Kidney capillary endothelial cell (primary cell): ENCODE measurements around the gene CLDN7.

Source experiments
- DNase-seq: peaks from one replicate; pipeline ENCODE4 v3.0.0-alpha.2; 2018; ENCODE audit warnings: low spot score

CLDN7 gene

DNA sequence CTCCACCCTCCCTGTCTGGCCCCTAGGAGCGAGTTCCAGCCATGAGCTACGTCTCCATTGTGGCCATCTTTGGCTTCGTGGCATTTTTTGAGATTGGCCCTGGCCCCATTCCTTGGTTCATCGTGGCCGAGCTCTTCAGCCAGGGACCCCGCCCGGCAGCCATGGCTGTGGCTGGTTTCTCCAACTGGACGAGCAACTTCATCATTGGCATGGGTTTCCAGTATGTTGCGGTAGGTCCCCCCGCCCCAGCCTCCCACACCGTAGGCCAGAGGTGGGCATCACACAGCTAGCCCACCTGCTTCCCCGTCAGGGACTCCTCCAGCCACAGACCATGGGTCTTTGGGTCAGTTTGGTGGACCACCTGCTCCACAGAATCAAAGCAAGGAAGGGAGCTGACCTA, 23.4 kb upstream of the CLDN7 start:
- DNase-seq: no peak

DNA sequence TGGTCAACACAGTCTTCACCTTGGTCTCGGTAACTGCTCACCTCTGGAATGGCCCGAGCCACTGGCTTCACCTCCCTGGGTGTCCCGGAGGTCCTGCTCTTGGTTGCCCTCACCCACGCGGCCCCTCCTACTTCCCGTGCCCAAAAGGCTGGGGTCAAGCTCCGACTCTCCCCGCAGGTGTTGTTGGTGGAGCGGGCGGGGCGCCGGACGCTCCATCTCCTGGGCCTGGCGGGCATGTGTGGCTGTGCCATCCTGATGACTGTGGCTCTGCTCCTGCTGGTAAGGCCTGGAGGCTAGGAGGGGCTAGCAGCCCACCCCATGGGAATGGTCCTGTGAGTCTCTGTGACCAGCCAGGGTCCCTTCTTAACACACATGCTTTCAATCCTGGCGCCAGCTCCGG, 22.6 kb upstream of the CLDN7 start:
- no peak for DNase-seq

DNA sequence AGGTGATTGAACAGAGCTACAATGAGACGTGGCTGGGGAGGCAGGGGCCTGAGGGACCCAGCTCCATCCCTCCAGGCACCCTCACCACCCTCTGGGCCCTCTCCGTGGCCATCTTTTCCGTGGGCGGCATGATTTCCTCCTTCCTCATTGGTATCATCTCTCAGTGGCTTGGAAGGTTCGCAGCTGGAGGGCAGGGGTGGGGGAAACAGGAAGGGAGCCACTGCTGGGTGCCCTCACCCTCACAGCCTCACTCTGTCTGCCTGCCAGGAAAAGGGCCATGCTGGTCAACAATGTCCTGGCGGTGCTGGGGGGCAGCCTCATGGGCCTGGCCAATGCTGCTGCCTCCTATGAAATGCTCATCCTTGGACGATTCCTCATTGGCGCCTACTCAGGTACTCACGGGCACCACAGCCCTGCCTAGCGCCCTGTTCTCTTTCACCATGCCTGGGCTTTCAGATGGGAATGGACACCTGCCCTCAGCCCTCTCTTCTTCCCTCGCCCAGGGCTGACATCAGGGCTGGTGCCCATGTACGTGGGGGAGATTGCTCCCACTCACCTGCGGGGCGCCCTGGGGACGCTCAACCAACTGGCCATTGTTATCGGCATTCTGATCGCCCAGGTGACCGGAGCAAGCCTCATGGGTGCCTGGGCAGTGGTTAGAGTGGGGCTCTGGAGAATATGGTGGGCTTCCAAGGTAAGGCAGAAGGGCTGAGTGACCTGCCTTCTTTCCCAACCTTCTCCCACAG, 21.4 kb upstream of the CLDN7 start:
- no peak for DNase-seq

DNA sequence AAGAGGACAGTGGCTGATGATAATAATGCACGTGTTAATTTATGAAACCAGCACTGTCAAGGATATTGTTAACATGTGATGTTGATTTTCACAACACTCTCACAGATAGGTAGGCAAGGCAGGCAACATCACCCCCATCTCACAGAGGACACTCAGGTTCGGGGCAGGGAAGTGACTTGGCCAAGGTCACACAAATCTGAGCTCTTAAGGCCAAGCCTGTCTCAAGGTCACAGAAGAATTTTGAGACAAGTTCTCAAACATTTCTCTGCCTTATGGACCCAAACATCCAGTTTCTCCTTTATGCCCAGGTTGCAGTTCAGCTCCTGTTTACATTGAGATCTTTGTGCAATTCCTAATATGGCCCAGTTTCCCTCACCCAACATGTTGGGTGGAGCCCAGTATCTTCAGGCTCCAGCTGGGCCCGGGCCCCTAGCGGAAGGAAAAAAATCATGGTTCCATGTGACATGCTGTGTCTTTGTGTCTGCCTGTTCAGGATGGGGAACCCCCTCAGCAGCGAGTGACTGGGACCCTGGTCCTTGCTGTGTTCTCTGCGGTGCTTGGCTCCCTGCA, 20.6 kb upstream of the CLDN7 start:
- no peak for DNase-seq

DNA sequence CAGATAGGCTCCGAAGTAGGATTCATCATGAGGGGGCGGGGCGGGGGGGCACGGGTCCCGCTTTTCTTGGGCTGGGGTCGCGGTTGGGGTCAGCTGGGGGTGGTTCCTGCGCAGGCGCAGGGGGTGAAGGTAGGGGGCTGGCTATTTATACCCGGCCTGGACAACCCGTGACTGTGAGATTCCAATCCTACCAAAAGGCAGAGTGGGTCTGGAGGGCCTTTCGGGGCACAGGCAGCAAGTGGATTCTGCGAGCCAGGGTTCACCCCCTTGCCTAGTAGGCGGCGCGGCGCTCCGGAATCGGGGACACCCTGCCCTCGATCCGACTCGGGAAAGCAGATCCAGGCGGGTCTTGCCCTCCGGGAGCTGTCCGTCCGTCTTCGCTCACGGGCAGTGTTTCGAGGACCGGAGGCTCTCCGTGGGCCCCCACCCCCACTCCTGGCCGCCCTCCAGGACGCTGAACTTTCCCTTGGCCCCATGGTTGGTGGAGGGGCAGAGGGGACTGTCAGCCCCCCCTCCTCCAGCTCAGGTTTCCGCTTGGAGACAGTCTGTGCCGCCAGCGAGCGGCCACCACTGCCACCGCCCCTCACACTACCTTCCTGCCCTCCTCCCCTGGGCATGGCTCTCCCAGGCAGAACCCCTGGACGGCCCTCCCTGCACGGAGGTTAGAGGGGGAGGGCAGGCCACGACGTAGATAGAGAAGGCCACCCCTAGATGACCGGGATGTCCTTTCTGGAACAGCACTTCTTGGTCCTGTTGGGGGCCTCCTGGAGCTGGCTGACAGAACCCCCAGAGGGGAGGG, 19.9 kb upstream of the CLDN7 start:
- DNase-seq: no peak

DNA sequence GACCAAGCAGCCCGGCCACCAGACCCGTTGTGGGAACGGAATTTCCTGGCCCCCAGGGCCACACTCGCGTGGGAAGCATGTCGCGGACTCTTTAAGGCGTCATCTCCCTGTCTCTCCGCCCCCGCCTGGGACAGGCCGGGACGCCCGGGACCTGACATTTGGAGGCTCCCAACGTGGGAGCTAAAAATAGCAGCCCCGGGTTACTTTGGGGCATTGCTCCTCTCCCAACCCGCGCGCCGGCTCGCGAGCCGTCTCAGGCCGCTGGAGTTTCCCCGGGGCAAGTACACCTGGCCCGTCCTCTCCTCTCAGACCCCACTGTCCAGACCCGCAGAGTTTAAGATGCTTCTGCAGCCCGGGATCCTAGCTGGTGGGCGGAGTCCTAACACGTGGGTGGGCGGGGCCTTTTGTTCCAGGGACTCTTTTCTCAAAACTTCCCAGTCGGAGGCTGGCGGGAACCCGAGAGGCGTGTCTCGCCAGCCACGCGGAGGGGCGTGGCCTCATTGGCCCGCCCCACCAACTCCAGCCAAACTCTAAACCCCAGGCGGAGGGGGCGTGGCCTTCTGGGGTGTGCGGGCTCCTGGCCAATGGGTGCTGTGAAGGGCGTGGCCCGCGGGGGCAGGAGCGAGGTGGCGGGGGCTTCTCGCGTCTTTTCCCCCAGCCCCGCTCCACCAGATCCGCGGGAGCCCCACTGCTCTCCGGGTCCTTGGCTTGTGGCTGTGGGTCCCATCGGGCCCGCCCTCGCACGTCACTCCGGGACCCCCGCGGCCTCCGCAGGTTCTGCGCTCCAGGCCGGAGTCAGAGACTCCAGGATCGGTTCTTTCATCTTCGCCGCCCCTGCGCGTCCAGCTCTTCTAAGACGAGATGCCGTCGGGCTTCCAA, 19.0 kb upstream of the CLDN7 start, which contains the start of gene SLC2A4:
TSS of gene SLC2A4 (plus strand) at position 645 of the 879 bp plus-strand sequence. CDS start at position 862, 217 bp downstream.
- DNase-seq: peak; percentile 83

DNA sequence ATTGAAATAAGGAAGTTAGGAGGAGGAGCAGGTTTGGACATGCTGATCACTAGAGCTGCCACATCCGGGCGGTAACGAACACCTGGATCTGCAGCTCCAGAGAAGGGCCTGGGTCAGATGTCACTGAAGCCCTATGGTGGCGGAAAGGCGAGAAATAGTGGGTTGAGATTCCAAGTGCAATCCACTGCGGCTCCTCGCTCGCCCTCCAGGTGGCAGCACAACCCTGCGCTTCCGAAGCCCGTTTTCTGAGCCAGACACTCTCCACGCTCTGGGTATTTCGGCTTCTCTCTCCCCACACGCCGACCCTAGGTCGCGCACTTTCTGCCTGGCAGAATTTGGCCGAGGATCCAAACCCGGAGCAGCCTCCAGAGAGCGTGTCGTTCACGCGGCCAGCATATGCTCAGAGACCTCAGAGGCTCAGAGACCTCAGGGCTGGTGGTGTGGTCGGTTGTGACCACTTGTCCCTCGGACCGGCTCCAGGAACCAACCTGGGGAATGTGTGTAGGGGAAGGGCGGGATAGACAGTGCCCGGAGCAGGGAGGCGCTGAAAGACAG, 18.3 kb upstream of the CLDN7 start:
- peak; percentile 78 for DNase-seq

DNA sequence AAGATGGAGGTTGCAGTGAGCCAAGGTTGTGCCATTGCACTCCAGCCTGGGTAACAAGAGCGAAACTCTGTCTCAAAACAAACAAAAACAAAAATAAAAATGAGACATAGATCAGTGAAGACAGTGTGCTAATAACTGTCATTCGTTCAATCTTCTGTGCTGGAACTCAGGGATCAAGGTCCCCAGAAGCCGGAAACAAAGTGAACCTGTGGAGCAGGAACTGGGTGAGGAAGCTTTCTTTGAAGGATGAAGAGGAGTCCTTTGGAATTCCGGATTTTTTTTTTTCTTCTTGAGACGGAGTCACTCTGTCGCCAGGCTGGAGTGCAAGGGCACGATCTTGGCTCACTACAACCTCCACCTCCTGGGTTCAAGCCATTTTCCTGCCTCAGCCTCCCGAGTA, 17.2 kb upstream of the CLDN7 start:
- no peak for DNase-seq

DNA sequence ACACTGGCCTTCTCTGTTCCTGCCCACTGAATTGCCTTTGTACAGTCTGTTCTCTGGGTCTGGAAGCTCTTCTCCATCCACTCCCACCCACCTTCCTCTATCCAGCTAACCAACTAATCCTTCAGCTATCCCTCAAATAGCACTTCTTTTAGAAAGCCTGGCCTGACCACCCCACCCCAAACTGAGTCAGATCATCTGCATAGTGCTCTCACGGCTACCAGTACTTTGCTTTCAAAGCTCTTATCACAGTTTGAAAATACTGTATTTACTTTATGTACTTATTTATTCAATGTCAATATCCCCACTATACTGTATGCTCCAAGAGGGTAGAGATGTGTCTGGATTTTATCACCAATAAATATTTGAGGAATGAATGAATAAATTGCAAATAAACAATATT, 4.5 kb upstream of the CLDN7 start:
- DNase-seq: no peak

DNA sequence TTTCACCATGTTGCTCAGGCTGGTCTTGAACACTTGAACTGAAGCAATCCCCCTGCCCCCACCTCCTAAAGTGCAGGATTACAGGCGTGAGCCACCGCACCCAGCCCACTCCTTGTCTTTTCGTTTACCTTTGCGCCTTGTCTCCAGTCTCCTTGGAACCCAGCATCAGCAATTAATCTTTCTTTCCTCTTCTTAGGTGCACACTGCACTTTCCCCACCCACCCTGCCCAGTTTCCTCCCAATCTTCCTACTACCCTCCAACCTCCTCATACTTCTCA, 1.5 kb upstream of the CLDN7 start:
- no peak for DNase-seq

DNA sequence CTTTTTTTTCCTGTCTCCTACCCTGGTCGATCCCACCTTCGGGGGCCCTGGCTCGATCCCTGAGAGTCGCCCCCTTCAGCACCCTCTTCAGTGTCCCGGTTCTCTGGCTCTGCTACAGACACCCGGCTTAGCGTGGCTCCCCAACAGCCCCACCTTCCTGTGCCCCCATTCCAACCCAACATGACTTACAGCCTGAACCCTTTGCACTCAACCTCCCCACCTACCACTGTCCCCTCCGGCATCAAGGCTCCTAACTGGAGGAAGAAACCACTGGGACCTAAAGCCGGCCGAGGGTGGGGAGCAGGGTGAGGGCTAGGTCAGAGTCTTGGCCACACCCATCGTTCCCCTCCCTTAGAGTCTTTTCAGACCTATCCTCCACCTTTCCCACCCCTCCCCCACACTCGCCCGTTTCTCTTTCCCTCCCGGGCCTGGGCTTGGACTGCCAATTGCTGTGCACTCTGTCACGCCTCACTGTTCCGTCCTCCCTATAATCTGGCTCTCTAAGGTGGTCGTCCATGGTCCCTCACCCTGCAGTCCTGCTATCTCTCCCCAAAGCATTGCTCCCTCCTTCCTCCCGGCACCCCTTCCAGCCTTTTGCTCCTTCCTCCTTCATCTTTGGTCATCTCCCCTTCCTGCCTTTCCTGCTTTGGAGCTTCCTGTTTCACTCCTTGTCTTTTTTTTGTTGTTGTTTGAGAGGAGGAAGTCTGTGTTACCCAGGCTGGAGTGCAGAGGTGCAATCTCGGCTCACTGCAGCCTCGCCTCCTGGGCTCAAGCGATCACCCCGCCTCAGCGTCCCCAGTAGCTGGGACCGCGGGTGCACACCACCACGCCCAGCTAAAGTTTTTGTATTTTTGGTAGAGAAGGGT, 890 bp upstream of the CLDN7 start:
- DNase-seq: no peak

DNA sequence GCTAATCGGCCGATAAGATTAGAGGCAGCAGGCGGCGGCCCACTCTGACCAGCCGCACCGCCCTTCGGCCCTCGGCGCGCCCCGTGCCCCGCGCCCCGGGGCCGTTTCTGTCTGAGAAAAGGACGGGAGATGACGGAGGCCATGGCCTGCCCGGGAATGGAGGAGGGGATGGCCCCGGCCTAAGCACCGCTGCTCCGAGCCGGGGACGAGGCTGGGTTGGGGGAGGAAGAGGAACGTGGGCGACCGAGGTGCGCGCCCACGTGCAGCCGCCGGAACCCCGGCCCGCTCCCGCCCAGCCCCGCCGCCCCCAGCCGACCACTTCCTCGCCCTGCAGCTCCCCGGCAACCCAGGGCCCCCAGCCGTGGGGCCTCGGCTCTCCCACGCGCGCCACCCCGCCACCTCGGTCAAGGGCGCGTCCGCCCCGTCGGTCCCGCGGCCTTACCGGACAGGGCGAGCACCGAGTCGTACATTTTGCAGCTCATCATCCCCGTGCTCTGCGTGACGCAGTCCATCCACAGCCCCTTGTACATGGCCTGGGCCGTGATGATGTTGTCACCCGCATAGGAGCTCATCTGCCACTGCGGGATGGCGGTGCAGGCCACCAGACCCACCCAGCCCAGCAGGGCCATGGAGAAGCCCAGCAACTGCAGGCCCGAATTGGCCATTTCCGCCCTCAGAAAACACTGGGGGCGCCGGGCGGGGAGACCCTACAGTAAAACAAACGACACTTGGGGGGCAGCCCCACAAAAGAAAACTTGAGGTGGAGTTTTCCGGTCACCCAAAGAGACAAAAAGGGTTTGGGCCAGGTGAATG, 693 bp downstream of the CLDN7 start:
- no peak for DNase-seq

DNA sequence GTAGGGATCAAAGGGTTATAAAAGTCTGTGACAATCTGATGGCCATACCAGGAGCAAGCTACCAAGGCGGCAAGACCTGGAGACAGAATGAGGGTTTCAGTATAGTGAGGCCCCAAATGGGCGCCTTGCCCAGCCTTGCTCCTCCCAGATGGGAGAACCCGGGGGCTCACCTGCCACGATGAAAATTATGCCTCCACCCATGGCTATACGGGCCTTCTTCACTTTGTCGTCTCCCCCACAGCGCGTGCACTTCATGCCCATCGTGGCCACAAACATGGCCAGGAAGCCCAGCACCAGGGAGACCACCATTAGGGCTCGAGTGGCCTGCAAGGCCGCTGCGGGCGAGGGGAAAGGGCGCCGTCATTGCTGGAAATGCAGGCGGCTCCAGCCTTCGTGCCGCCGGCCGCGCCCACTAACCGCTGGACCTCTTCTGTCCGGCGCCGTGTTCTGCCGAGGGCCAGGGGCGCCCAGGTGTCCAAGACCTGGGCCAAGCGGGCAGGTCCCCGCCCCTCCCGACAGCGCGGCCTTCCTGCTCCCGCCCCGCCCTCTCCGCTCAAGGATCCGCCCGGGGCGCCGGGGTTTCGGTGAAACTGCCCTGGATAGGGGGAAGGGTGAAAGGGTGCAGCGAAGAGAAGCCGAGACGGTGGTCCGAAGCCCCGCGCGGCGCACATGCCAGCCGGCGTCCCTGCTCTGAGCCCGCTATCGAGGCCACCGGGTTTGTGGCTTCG, 1.5 kb downstream of the CLDN7 start:
- DNase-seq: no peak

DNA sequence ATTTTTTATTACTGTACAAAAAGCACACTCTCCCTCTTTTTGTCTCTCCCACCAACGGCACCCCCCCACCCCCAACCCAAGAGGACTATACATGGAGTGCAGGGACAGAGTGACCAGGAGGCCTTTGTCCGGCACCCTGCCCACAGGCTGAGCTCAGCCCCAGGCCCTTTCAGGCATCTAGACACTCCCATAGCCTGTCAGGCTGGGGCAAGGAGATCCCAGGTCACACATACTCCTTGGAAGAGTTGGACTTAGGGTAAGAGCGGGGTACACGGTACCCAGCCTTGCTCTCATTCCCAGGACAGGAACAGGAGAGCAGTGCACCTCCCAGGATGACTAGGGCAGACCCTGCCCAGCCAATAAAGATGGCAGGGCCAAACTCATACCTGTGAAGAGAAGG, 2.1 kb downstream of the CLDN7 start:
- DNase-seq: no peak

DNA sequence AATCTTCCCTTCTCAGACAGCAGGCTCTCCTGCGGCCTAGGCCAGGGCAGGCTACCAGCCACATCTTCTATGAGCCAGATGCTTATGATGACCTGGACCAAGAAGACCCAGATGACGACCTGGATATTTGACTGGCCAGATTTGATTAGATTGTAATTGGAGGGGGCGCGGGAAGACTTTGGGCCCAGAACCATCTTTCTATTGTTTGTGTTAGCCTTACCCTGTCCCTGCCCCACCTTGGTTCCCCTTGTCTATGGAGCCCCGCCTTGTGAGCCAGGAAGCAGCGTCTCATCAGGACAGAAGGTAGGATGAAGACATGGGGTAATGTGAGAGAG, 2.8 kb downstream of the CLDN7 start:
- no peak for DNase-seq

DNA sequence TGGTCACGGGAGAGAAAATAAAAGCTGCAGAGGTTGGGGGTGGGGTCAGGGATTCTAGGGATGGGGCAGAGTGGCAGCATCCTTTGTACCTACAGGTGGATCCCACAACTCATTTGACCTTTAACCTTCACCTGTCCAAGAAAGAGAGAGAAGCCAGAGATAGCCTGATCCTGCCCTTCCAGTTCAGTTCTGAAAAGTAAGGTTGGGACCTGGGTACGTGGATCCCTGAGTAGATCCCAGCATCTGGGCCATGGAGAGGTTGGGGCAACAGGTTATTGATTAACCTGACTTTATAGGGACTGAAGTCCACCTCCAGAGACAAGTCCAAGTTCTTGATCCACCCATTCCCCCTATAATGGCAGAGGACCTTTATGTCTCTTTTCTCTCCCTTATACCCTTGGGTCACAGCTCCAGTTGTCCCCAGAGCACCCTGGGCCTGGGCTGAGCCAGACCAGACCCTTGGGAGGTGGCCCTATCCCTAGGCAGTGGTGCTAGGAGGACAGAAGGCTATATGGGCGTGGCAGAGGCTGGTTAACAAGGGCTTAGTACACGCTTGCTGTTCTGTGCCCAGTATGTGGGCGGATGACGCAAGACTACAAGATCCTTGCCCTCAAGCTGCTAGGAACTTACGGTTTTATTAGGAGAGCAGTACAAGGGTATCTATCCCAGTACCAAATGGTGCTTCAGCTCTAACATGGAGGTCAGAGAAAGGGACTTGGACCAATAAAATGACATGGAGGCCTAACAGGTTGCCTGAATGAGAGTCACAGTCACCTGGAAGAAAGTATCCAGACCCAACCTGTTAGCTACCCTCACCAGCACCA, 3.3 kb downstream of the CLDN7 start:
- no peak for DNase-seq

DNA sequence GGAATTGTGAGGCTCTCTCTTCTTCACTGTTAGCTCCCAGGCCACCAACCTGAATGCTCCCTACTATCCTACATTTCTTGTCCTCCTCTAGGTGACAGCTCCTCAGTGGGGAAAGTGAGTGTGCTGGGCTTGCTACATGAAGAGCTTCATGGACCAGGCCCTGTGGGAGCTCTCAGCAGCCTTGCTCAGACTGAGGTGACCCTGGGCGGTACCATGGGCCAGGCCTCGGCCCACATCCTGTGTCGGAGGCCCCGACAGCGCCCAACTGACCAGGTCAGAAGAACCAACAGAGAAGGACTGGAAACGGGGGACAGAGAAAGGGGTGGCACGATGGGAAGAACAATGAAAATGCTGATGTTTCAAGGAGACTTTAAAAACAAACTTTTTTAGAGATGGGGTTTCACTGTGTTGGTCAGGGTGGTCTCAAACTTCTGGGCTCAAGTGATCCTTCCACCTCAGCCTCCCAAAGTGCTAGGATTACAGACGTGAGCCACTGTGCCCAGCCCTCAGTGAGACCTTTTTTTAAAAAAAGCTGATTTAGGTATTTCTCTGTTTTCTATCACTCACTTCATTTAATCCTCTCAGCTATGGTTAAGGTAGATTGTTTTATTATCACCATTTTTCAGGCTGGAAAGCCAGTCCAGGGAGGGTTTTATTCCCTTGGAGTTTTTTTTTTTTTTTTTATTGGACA, 5.4 kb downstream of the CLDN7 start:
- DNase-seq: no peak

DNA sequence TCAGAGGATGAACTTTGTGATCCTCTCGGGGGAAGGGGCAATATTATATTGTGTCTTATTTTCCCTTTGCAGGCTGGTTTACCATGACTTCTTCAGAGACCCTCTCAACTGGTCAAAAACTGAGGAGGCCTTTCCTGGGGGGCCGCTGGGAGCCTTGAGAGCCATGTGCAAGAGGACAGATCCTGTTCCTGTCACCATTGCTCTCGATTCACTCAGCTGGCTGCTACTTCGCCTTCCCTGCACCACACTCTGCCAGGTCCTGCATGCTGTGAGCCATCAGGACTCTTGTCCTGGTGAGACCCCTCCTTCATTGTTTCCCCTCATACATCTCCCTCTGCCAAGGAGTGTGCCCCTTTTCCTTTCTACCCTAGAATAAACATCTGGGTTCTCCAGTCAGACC, 7.8 kb downstream of the CLDN7 start:
- DNase-seq: no peak
